HUDEP-2 (cell line): ENCODE measurements around the gene DYNLRB1.
A peak's percentile ranks its signal among the peaks of the same experiment; 100 is the strongest.
"Not testable (repeated sequence)": the region's sequence is repeated elsewhere in the genome, so short reads cannot be mapped to it uniquely, and the experiment has no call there.

ENCODE experiments used
- DNase-seq, 76 experiments: peaks; one replicate each; lab custom pipeline; 2025; ENCODE audit not compliant: unreplicated experiment in 76 of 76; lab: John Stamatoyannopoulos, UW

Gene DYNLRB1

GRCh38 chr20:34516247-34517113 is at the start of gene DYNLRB1:
Gene DYNLRB1, plus strand, starts transcription at chr20:34516422. Its CDS starts 37 bp downstream, at chr20:34516459.
- peak in 75 of 76 experiments; percentile 20 to 96 (median 87) for DNase-seq

DNA sequence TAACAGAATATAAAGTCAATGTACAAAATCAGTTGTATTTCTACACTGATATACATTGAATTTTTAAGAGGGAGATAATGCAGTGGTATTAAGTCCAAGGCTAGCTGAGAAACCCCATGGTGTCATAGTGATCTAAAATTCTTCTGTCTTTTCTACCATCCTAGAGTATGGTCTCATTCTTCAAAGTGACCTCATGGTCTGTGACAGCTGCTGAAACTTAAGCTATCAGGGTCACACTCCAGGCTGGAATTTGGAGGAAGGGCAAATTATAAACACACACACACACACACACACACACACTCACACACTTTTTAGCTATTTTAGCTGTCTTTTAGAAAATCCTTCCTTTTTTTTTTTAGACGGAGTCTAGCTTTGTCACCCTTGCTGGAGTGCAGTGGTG is 47.3 kb upstream of the DYNLRB1 start:
- DNase-seq, result no peak

- DNase-seq, result peak in 18 of 76 experiments; percentile 3 to 46 (median 16)
These were observed 43.8 kb upstream of the DYNLRB1 start for GRCh38 chr20:34472246-34472925.

- peak in 62 of 76 experiments; percentile 3 to 74 (median 49) for DNase-seq
These were observed 42.8 kb upstream of the DYNLRB1 start for GRCh38 chr20:34473262-34473883.

GRCh38 chr20:34475979-34476736 is 40.1 kb upstream of the DYNLRB1 start:
- peak in 24 of 76 experiments; percentile 1 to 37 (median 13) for DNase-seq

DNA sequence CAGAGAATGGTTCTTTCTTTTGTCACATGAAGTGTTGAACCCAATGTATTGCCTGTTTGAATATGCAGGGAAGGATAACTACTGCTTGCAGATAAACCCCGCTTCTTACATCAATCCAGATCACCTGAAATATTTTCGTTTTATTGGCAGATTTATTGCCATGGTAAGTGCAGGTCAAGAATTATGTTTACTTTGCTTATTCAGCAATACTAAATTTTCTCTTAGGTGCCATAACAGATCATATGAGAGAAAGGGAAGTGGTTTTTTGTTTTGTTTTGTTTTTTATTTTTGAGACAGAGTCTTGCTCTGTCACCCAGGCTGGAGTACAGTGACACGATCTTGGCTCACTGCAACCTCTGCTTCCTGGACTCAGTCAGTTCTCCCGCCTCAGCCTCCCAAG is 36.6 kb upstream of the DYNLRB1 start:
- DNase-seq, result no peak

DNA sequence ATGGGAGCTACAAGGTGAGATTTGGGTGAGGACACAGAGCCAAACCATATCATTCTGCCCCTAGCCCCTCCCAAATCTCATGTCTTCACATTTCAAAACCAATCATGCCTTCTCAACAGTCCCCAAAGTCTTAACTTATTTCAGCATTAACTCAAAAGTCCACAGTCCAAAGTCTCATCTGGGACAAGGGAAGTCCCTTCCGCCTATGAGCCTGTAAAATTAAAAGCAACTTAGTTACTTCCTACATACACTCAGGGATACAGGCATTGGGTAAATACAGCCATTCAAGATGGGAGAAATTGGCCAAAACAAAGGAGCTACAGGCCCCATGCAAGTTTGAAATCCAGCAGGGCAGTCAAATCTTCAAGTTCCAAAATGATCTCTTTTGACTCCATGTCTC is 34.1 kb upstream of the DYNLRB1 start:
- not testable (repeated sequence) for DNase-seq

- not testable (repeated sequence) for DNase-seq
These were observed 32.5 kb upstream of the DYNLRB1 start for GRCh38 chr20:34483585-34484220.

DNA sequence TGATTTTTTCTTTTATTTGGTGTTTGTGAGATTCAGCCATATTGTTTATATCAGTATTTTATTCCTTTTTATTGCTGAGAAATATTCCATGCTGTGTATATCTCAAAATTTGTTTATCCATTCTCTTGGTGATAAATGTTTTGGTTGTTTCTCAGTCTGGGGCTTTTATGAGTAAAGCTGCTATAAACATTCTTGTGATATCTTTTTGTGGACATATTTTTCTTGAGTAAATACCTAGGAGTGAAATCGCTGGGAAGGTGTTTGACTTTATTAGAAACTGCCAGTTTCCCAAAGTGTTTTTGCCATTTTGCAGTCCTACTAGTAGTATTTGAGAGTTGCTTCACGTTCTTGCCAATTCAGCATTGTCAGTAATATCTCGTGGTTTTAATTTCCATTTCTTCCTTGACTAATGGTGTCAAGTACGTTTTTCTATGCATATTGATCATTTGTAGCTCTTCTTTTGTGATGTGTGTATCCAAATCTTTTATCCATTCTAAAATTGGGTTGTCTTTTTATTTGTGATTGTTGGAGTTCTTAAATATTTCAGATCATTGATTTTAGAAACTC is 31.1 kb upstream of the DYNLRB1 start:
- no peak for DNase-seq

GRCh38 chr20:34491226-34491931 is 24.8 kb upstream of the DYNLRB1 start:
- no peak for DNase-seq

- no peak for DNase-seq
These were observed 24.2 kb upstream of the DYNLRB1 start for GRCh38 chr20:34491932-34492509.

DNA sequence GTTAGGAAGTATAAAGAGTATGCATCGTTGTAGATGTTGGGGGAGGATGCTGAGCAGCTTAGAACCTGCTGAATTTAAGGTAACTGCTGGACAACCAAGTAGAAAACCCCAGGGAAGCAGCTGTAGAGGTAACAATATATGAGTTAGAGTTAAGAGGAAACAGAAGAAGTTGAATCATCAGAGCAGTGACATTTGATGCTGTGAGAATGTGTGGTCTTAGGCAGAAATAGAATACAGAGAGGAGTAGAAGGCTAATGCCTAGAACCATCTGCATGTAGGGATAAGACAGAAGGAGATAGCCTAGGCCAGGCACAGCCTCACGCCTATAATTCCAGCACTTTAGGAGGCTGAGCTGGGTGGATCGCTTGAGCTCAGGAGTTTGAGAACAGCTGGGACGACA is 22.6 kb upstream of the DYNLRB1 start:
- no peak for DNase-seq

DNA sequence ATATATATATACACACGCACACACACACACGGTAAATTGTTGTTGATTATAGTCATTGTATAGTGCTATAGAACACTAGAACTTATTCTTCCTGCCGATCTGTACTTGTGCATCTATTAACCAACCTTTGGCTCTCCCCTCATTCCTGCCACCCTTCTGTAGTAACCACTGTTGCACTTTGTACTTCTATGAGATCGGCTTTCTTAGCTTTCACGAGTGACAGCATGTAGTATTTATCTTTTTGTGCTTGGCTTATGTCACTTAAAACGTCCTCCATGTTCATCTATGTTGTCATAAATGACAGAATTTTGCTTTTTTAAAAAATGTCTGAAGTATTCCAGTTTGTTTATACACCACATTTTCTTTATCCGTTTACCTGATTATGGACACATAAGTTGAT is 20.9 kb upstream of the DYNLRB1 start:
- DNase-seq, result no peak

- no peak for DNase-seq
These were observed 20.3 kb upstream of the DYNLRB1 start for GRCh38 chr20:34495916-34496315.

GRCh38 chr20:34497596-34497995 is 18.6 kb upstream of the DYNLRB1 start:
- DNase-seq, result not testable (repeated sequence)

DNA sequence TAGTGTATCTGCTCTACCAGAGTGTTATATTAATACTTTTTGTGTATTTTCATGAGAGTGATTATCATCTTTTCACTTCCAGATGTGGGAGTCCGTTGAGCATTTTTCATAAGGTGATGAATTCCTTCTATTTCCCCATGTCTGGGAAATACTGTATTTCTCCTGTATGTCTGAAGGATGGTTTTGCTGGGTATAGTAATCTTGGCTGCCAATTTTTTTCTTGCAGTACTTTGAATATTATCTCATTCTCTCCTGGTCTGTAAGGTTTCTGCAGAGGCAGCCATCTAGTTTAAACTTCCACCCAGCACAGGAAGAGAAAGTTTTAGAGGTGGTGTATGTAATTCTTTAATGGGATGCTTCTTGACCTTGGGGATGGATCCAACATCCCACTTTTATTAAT is 15.4 kb upstream of the DYNLRB1 start:
- no peak for DNase-seq

GRCh38 chr20:34506480-34506879 is 9.7 kb upstream of the DYNLRB1 start:
- DNase-seq, result no peak

GRCh38 chr20:34507702-34508413 is 8.4 kb upstream of the DYNLRB1 start:
- DNase-seq, result no peak
